Heart left ventricle (tissue), 16 donors: ENCODE data around the gene NUTM1. TPM values are rescaled to one million over a fixed set of nuclear protein-coding genes. Genes with fewer than 3 reads are reported as not detected.
"Not testable (repeated sequence)": the region's sequence is repeated elsewhere in the genome, so short reads cannot be mapped to it uniquely, and the experiment has no call there.

Source experiments
- ATAC-seq, 4 donors: fragments of 200-7000 bp; cut with Tn5 transposase; one replicate each; pipeline ENCODE4 v1.9.1; 2020 to 2022; ENCODE audit warnings: moderate library complexity in 4 of 4, mild to moderate bottlenecking in 3 of 4, moderate number of reproducible peaks in 1 of 4
- DNase-seq, 5 donors: peaks; one replicate each; pipeline ENCODE4 v3.0.0-alpha.2; 2020
- H3K27ac ChIP-seq, 12 donors: fragments of 200-600 bp; sonication (generic) in 4 of 12; one replicate each; pipeline versions ENCODE4 v1.5.0 to v1.8.0; 2016 to 2022; ENCODE audit warnings: mild to moderate bottlenecking in 2 of 12
- H3K27me3 ChIP-seq, 9 donors: fragments of 200-600 bp; sonication (generic) in 2 of 9; one replicate each; pipeline versions ENCODE4 v1.5.1 to v1.8.0; 2016 to 2022; ENCODE audit warnings: mild to moderate bottlenecking in 3 of 9
- H3K36me3 ChIP-seq, 9 donors: fragments of 200-600 bp; sonication (generic) in 2 of 9; one replicate each; pipeline versions ENCODE4 v1.5.0 to v1.8.0; 2018 to 2022; ENCODE audit warnings: mild to moderate bottlenecking in 2 of 9
- H3K4me1 ChIP-seq, 12 donors: fragments of 200-600 bp; sonication (generic) in 4 of 12; one replicate each; pipeline versions ENCODE4 v1.5.0 to v1.8.0; 2016 to 2022; ENCODE audit warnings: mild to moderate bottlenecking in 3 of 12
- H3K4me3 ChIP-seq, 12 donors: fragments of 200-600 bp; sonication (generic) in 4 of 12; one replicate each; pipeline versions ENCODE4 v1.5.0 to v1.8.0; 2017 to 2022; ENCODE audit warnings: mild to moderate bottlenecking in 9 of 12, moderate library complexity in 4 of 12
- H3K9me3 ChIP-seq, 12 donors: fragments of 200-600 bp; sonication (generic) in 4 of 12; one replicate each; pipeline versions ENCODE4 v1.5.0 to v1.8.0; 2016 to 2022; ENCODE audit warnings: mild to moderate bottlenecking in 1 of 12
- POLR2A ChIP-seq, 2 donors: fragments of 450-650 bp; IDR thresholded peaks; one replicate each; pipeline ENCODE4 v1.6.1; 2017; ENCODE audit warnings: antibody characterized with exemption in 2 of 2, mild to moderate bottlenecking in 2 of 2, moderate library complexity in 2 of 2
- WGBS, 4 donors: extraction: QIAGEN DNeasy Blood & Tissue Kit in 2 of 4; methylation state at CpG; one replicate each; pipeline versions ENCODE4 v1.1.5 to v1.1.7; 2013 to 2018; 5-methylcytosine and 5-hydroxymethylcytosine counted together
- intact Hi-C, 10 donors: fragments of 100-400 bp; cut with DNase I; formaldehyde crosslinking; loops; one replicate each; pipeline versions ENCODE4 v1.11.1 to v1.14.2; 2022
- polyA plus RNA-seq, 2 donors: library from polyadenylated mRNA; stranded (reverse); fragments of 200-250 nt; gene quantifications; one replicate each; pipeline ENCODE4 v1.2.3, GENCODE V29; 2013
- total RNA-seq, 9 donors: library from RNA; depleted of rRNA in 2 of 9; stranded (reverse); fragments of >200 nt in 2 of 9; fragmentation: NEBNext Ultra II Directional in 3 of 9; extraction: Animal tissue kit (Norgen Biotek cat#: 25700) in 3 of 9; gene quantifications; one replicate each; pipeline versions ENCODE4 v1.1.0 to v1.2.4, GENCODE V29; 2016 to 2023
- TF ChIP-seq, protein P1 (sequence below), 12 donors: fragments of 200-600 bp; sonication (generic) in 4 of 12; IDR thresholded peaks; one replicate each; pipeline versions ENCODE4 v1.5.0 to v1.8.0; 2018 to 2022; ENCODE audit warnings: antibody characterized with exemption in 12 of 12, mild to moderate bottlenecking in 5 of 12
- donor health status: ischemic (EF 13 %, LVEDD 7.1; RV severe dilation, severe dysfunction).
- donor health status: healthy with polysubstance abuse.
- donor health status: DM: no; HTN: yes; CAD: no.
- donor health status: DM: no; HTN: no; CAD: no.
- donor health status: ischemic (EF 25% LVEDD 6.9; RV normal size, moderate dysfunction).
- donor health status: ischemic (EF 25% LVEDD 5.7; RV mildly dilated, moderate dysfunction).
- donor health status: healthy.
- donor health status: DM: yes; HTN: yes; CAD: no.
- donor health status: ischemic (EF 35%, LVEDD 5.7; RV mildly dilated, moderate dysfunction).
- donor health status: nonischemic (EF 11% LVEDD 7.7; RV severe dilation, severe dysfunction).
- donor health status: DM: yes; HTN: yes; CAD: no.
- donor health status: PGD.
- donor health status: ischemic (EF 29% LVEDD 5.4; RV normal size, mild dysfunction).
- donor health status: nonischemic (EF 23%, LVEDD 6.1; RV moderate dilation, normal function).

Gene NUTM1
- total and polyA plus RNA-seq, 11 donors: not detected

DNA sequence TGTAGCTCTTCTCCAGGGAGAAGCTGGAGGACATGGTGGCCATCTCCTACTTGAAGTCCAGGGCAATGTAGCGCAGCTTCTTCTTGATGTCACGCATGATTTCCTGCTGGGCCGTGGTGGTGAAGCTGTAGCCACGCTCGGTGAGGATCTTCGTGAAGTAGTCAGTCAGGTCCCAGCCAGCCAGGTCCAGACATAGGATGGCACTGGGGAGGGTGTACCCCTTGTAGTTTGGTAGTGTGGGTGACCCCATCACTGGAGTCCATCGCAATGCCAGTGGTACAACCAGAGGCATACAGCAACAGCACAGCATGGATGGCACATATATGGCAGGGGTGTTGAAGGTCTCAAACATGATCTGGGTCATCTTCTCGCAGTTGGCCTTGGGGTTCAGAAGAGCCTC, 30.8 kb downstream of the NUTM1 start:
- peak in 1 of 4 donors; percentile 27 for ATAC-seq
- TF ChIP-seq POLR2A (IDR thresholded peaks at IDR 0.05): no peak
- TF ChIP-seq, protein P1, sequence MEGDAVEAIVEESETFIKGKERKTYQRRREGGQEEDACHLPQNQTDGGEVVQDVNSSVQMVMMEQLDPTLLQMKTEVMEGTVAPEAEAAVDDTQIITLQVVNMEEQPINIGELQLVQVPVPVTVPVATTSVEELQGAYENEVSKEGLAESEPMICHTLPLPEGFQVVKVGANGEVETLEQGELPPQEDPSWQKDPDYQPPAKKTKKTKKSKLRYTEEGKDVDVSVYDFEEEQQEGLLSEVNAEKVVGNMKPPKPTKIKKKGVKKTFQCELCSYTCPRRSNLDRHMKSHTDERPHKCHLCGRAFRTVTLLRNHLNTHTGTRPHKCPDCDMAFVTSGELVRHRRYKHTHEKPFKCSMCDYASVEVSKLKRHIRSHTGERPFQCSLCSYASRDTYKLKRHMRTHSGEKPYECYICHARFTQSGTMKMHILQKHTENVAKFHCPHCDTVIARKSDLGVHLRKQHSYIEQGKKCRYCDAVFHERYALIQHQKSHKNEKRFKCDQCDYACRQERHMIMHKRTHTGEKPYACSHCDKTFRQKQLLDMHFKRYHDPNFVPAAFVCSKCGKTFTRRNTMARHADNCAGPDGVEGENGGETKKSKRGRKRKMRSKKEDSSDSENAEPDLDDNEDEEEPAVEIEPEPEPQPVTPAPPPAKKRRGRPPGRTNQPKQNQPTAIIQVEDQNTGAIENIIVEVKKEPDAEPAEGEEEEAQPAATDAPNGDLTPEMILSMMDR (IDR thresholded peaks at IDR 0.05): no peak
- DNase-seq: no peak

DNA sequence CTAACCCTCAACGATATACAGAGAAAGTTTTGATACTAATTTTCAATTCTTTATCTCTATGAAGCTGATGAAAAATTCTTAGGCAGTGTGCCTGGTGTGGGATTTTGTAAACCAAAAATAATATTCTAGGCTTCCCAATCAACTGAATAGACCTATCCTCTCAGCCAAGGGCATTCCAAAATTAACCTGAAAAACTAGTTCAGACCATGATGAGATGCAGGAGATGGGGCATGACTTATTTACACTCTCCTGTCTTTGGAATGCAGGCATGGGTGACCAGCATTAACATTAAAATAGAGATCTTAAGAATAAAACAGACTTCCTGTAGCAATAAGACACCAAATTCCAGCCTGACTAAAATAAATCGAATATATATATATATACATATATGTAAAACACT, 31.7 kb downstream of the NUTM1 start:
- Histone ChIP-seq H3K4me3 (no peak overlapping the region), H3K36me3 (peaks cover 0 to 3% (median 0%) of the 10 kb centered on the region in 9 donors), H3K9me3 (no peaks in the 10 kb centered on the region), H3K4me1 (no peaks in the 10 kb centered on the region), H3K27ac (no peak overlapping the region), H3K27me3 (no peaks in the 10 kb centered on the region)
- 64 to 91% (median 73%) methylated on average over 2 of the region's 2 CpGs for WGBS, 4 donors
- ATAC-seq (no peak), DNase-seq (no peak)
- intact Hi-C loops: no loop called here
- TF ChIP-seq, protein P1 (IDR thresholded peaks at IDR 0.05): no peak

More for the DNA sequence above, 30.8 kb downstream of the NUTM1 start:
- Histone ChIP-seq H3K4me3 (no peak overlapping the region), H3K27me3 (no peaks in the 10 kb centered on the region), H3K27ac (no peak overlapping the region), H3K36me3 (no peaks in the 10 kb centered on the region), H3K9me3 (no peaks in the 10 kb centered on the region), H3K4me1 (no peaks in the 10 kb centered on the region)
- intact Hi-C loops: no loop called here
- WGBS, 4 donors: 69 to 100% (median 88%) methylated on average over 8 of the region's 8 CpGs

DNA sequence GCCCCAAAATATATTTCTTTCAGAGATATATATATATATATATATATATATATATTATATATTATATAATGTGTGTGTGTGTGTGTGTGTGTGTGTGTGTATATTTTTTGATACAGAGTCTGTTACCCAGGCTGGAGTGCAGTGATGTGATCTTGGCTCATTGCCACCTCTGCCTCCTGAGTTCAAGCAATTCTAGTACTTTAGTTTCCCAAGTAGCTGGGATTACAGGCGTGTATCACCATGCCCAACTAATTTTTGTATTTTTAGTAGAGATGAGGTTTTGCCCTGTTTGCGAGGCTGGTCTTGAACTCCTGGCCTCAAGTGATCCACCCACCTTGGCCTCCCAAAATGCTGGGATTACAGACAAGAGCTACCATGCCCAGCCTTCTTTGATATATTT, 32.4 kb downstream of the NUTM1 start:
- H3K36me3 ChIP-seq, intact Hi-C loops, H3K4me3 ChIP-seq, DNase-seq, H3K9me3 ChIP-seq, ATAC-seq, H3K4me1 ChIP-seq, H3K27ac ChIP-seq, H3K27me3 ChIP-seq: not testable (repeated sequence)
- WGBS, 4 donors: 90 to 100% (median 97%) methylated on average over 2 of the region's 2 CpGs

DNA sequence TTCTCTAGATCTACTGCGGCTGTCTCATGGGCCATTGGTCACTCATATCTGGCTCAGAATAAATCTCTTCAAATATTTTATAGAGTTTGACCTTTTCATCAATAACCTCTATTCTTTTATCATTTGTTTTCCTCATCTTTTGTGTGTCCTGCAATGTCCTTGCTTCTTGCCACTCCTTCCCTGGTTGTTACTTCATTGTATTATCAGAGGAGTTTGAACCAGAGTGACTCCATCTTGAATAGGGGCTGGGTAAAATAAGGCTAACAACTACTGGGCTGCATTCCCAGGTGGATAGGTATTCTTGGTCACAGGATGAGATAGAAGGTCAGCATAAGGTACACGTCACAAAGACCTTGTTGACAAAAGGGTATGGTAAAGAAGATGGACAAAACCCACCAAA, 33.7 kb downstream of the NUTM1 start:
- Histone ChIP-seq H3K9me3 (no peaks in the 10 kb centered on the region), H3K36me3 (peaks cover 0 to 5% (median 0%) of the 10 kb centered on the region in 9 donors), H3K4me3 (no peak overlapping the region), H3K27me3 (no peaks in the 10 kb centered on the region), H3K27ac (no peak overlapping the region), H3K4me1 (no peaks in the 10 kb centered on the region)
- ATAC-seq: no peak
- 93 to 97% (median 95%) methylated on average over 2 of the region's 2 CpGs for WGBS, 4 donors
- intact Hi-C loops: no loop called here
- no peak for DNase-seq
- TF ChIP-seq, protein P1 (IDR thresholded peaks at IDR 0.05): no peak
- no peak for TF ChIP-seq POLR2A (IDR thresholded peaks at IDR 0.05)

DNA sequence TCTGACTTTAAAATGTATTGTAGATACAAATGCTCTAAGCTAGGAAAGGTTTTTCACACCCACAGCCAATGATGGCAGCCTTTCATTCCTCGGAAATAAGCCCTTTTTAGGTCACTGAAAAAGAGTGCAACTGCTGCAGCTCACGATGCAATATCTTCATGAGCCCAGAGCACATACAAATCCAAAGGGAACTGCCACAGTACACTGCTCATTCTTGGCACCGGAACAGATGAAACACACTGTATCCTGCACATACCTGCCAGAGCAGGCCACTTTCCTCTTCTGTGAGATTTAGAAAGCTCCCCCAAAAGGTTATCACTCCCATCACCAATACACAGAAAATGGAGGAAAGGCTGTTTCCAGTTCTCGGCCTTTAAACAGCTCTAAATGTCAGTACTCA, 37.4 kb downstream of the NUTM1 start:
- H3K4me3 ChIP-seq, H3K4me1 ChIP-seq, ATAC-seq, H3K9me3 ChIP-seq, H3K27me3 ChIP-seq, intact Hi-C loops, DNase-seq, H3K27ac ChIP-seq, H3K36me3 ChIP-seq: not testable (repeated sequence)
- WGBS, 4 donors: 62 to 84% (median 75%) methylated on average over 4 of the region's 4 CpGs

DNA sequence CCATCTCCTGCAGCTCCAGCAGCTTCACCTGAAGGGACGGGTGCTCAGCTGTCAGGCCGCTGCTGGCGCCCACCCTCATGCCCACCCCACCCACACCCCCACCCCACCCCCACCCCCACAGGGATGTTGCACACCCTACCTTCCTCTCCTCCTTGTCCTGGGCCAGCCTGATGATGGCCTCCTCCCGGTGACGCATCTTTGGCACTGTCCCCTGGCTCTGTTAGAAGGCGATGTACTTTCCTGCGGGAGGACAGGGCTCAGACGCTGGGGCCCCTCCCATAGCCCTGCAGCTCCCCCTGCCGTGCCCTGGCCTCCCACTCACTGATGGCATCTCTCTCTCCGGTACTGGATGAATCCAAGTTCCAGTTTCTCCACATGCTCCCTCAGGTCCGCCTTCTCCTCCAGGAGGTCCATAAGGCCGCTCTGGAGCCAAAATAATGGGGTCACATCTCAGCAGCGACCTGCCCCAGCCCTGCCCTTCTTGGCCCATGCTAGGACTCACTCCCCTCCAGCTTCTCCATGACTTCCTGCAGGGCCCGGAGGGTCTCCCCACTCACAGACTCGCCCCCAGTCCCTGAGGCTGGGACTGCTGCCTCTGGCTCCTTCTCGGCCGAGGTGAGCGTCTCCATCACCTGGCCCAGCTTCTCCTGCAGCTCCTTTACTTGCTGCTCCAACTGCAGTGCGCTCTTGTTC, 38.9 kb downstream of the NUTM1 start:
- no CpG with 5 or more reads among the region's 19 CpGs for WGBS, 4 donors
- ATAC-seq: peak; percentile 41 to 85 (median 76)
- intact Hi-C loops, H3K27me3 ChIP-seq, H3K4me1 ChIP-seq, H3K27ac ChIP-seq, H3K4me3 ChIP-seq, H3K36me3 ChIP-seq, H3K9me3 ChIP-seq, DNase-seq: not testable (repeated sequence)

DNA sequence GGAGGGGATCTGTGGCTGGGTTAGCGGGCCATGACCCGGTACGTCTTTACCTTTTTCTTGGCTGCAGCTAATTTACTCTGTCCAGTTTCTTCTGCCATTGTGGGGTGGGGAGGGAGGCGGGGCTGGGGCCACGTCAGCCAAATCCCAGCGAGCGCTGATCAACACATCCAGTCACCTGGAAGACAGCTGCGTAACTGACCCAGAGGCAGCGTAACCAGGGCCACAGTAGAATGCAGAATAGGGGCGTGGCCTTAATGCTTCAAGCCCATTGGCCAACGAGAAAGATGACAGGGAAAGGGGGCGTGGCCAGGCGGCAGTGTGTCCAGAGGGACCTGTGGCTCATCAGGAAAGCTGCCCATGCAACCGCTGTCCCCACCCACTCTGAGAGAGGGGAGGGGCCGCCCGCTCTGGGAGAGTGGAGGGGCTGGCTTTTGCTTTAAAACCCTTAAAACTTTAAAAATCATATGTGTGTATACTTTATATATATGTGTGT, 46.5 kb downstream of the NUTM1 start:
- no CpG with 5 or more reads among the region's 16 CpGs for WGBS, 4 donors

DNA sequence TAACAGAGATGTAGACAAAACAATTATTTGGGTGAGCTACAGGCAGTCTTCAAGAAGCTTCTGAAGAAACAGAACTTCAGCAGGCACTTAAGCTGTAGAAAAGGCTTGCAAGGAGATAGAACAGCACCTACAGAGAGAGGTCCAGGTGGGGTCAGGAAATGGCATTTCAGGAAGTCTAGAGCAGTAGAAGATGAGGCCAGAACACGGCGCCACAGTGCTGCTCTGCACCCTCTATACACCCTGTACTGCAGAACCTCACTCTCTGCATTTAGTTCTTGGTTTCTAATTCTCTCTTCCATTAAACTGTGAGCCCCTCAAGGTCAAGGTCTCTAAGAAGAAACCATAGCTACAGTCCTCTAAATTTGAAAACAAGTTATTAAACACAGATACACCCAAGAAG, 49.9 kb downstream of the NUTM1 start:
- ATAC-seq, H3K36me3 ChIP-seq, intact Hi-C loops: not testable (repeated sequence)

More for the DNA sequence above, 46.5 kb downstream of the NUTM1 start:
- intact Hi-C loops, ATAC-seq, H3K4me3 ChIP-seq, H3K27ac ChIP-seq, H3K36me3 ChIP-seq, H3K27me3 ChIP-seq, H3K4me1 ChIP-seq, H3K9me3 ChIP-seq, DNase-seq: not testable (repeated sequence)

More for the DNA sequence above, 49.9 kb downstream of the NUTM1 start:
- not testable (repeated sequence) for H3K4me3 ChIP-seq, H3K27ac ChIP-seq, H3K27me3 ChIP-seq, DNase-seq, H3K4me1 ChIP-seq, H3K9me3 ChIP-seq
- whole genome bisulfite sequencing, 4 donors: 100% methylated on average over 1 of the region's 2 CpGs; no CpG with 5 or more reads in 3 of the 4 donors
